Head of caudate nucleus (tissue), 42 donors: ENCODE data around the gene MDH1.
"Not testable (repeated sequence)": the region's sequence is repeated elsewhere in the genome, so short reads cannot be mapped to it uniquely, and the experiment has no call there.

ENCODE experiments used
- DNase-seq, 42 donors: peaks; one replicate each; pipeline versions ENCODE4 v3.0.0 to v3.0.0-alpha.2; 2020 to 2021; ENCODE audit warnings: mixed read lengths in 7 of 42
- intact Hi-C: fragments of 100-400 bp; cut with DNase I; formaldehyde crosslinking; loops from one replicate; pipeline ENCODE4 v1.15.0; 2022

The MDH1 gene

GRCh38 chr2:63588385-63589147 lies at the start of gene MDH1, which contains the start of gene WDPCP:
MDH1 (plus strand) TSS chr2:63588963; CDS start chr2:63589044, 81 bp downstream.
WDPCP (minus strand) TSS chr2:63588477; CDS start chr2:63588271, 206 bp downstream.
- intact Hi-C loops, result loop anchor here (5.0 kb wide), 1 partner anchor 254 kb away; the partner anchor contains the start of gene UGP2
- peak; percentile 86 to 98 (median 95) for DNase-seq

GRCh38 chr2:63539416-63540162 lies 49.2 kb upstream of the MDH1 start:
- intact Hi-C loops, result no loop called here

GRCh38 chr2:63544017-63544627 lies 44.6 kb upstream of the MDH1 start:
- DNase-seq, result no peak
- intact Hi-C loops, result no loop called here

More at GRCh38 chr2:63539416-63540162, 49.2 kb upstream of the MDH1 start:
- no peak for DNase-seq

GRCh38 chr2:63545023-63545422 lies 43.7 kb upstream of the MDH1 start:
- no peak for DNase-seq
- intact Hi-C loops, result no loop called here

GRCh38 chr2:63553049-63553448 lies 35.7 kb upstream of the MDH1 start:
- intact Hi-C loops, result no loop called here
- peak in 3 of 42 donors; percentile 5 to 16 (median 12) for DNase-seq

- no peak for DNase-seq
- intact Hi-C loops, result no loop called here
These were observed 33.5 kb upstream of the MDH1 start for GRCh38 chr2:63555299-63555698.

- intact Hi-C loops, result no loop called here
- DNase-seq, result no peak
These were observed 32.8 kb upstream of the MDH1 start for GRCh38 chr2:63555931-63556330.

GRCh38 chr2:63557819-63558218 lies 30.9 kb upstream of the MDH1 start:
- DNase-seq, intact Hi-C loops: not testable (repeated sequence)

- intact Hi-C loops, result not testable (repeated sequence)
These were observed 29.8 kb upstream of the MDH1 start for GRCh38 chr2:63558922-63559321.

GRCh38 chr2:63562751-63563150 lies 26.0 kb upstream of the MDH1 start:
- intact Hi-C loops, result no loop called here
- no peak for DNase-seq

More at GRCh38 chr2:63558922-63559321, 29.8 kb upstream of the MDH1 start:
- not testable (repeated sequence) for DNase-seq

- intact Hi-C loops, result no loop called here
- DNase-seq, result no peak
These were observed 19.0 kb upstream of the MDH1 start for GRCh38 chr2:63569740-63570139.

GRCh38 chr2:63571291-63571690 lies 17.5 kb upstream of the MDH1 start:
- intact Hi-C loops, result no loop called here
- no peak for DNase-seq

GRCh38 chr2:63572001-63572400 lies 16.8 kb upstream of the MDH1 start:
- no peak for DNase-seq
- intact Hi-C loops, result no loop called here

GRCh38 chr2:63573026-63573425 lies 15.7 kb upstream of the MDH1 start:
- intact Hi-C loops, DNase-seq: not testable (repeated sequence)

- intact Hi-C loops, DNase-seq: not testable (repeated sequence)
These were observed 14.9 kb upstream of the MDH1 start for GRCh38 chr2:63573726-63574345.

GRCh38 chr2:63576546-63576945 lies 12.2 kb upstream of the MDH1 start:
- intact Hi-C loops, result no loop called here
- no peak for DNase-seq

- intact Hi-C loops, result no loop called here
- no peak for DNase-seq
These were observed 10.0 kb upstream of the MDH1 start for GRCh38 chr2:63578767-63579166.

GRCh38 chr2:63580651-63581297 lies 8.0 kb upstream of the MDH1 start:
- no peak for DNase-seq
- intact Hi-C loops, result no loop called here
